Endothelial cell of umbilical vein (primary cell): ENCODE data around the gene CNOT1. TPM values are rescaled to one million over a fixed set of nuclear protein-coding genes. Genes with fewer than 3 reads are reported as not detected.

ENCODE experiments used
- BruUV-seq: library from RNA; stranded (reverse); fragments of 400-500 nt; replicated peaks from 2 replicates; lab custom pipeline; 2021; lab: Mats Ljungman, UMichigan
- CTCF ChIA-PET: fragments of 300-600, 350-600 bp; sonication (Branson Sonifier 250); formaldehyde crosslinking; loops from one replicate; lab custom pipeline; 2021; ENCODE audit warnings: antibody characterized with exemption, inconsistent platforms; lab: Charles Lee
- POLR2A ChIA-PET: fragments of 300-600, 350-600 bp; sonication (Branson Sonifier 250); formaldehyde crosslinking; loops from one replicate; lab custom pipeline; 2021; ENCODE audit warnings: antibody characterized with exemption, inconsistent platforms; lab: Charles Lee
- DNase-seq: peaks from one replicate; pipeline ENCODE4 v3.0.0-alpha.2; 2011; ENCODE audit warnings: low read depth, low spot score
- FAIRE-seq: peaks from 2 replicates; lab custom pipeline; 2011; peaks lifted over from hg19 to GRCh38; lab: Jason Lieb, UNC
- H2AFZ ChIP-seq: 2 replicates; pipeline ENCODE4 v1.6.0; 2012; ENCODE audit warnings: low read depth, low read length, control low read depth, inconsistent platforms
- H3K27ac ChIP-seq: 2 replicates; pipeline ENCODE4 v1.5.1; 2011; ENCODE audit warnings: low read depth, mild to moderate bottlenecking, control low read depth, low read length, moderate library complexity; ENCODE audit not compliant: insufficient read depth
- H3K27me3 ChIP-seq, 2 experiments: 2 replicates each; pipeline versions ENCODE4 v1.6.0 to v1.6.1; 2011; ENCODE audit warnings: low read length in 2 of 2, mixed read lengths in 1 of 2; ENCODE audit not compliant: control insufficient read depth in 2 of 2, insufficient read depth in 2 of 2
- H3K36me3 ChIP-seq, 2 experiments: 2 replicates in 1 of 2; 3 replicates in 1 of 2; pipeline ENCODE4 v1.5.1; 2011; ENCODE audit warnings: low read length in 2 of 2, mild to moderate bottlenecking in 1 of 2, moderate library complexity in 1 of 2; ENCODE audit not compliant: control insufficient read depth in 2 of 2, insufficient read depth in 2 of 2; ENCODE audit errors: extremely low read depth in 1 of 2
- H3K4me1 ChIP-seq: 3 replicates; pipeline ENCODE4 v1.5.1; 2011; ENCODE audit warnings: mild to moderate bottlenecking, low read length; ENCODE audit not compliant: control insufficient read depth, insufficient read depth; ENCODE audit errors: extremely low read depth
- H3K4me2 ChIP-seq: 2 replicates; pipeline ENCODE4 v1.6.1; 2011; ENCODE audit warnings: low read length, control low read depth, mixed read lengths; ENCODE audit not compliant: insufficient read depth
- H3K4me3 ChIP-seq, 3 experiments: fragments of 200-600 bp in 1 of 3; sonication (generic), shearing (Covaris generic) in 1 of 3; replicated peaks in 1 of 3; 2 replicates each; pipeline ENCODE4 v1.5.1; 2011 to 2016; ENCODE audit warnings: control low read depth in 3 of 3, low read length in 3 of 3, mild to moderate bottlenecking in 2 of 3, inconsistent platforms in 1 of 3, low read depth in 1 of 3, moderate library complexity in 1 of 3; ENCODE audit not compliant: insufficient read depth in 1 of 3
- H3K79me2 ChIP-seq: 2 replicates; pipeline ENCODE4 v1.6.0; 2012; ENCODE audit warnings: low read length, inconsistent platforms; ENCODE audit not compliant: control insufficient read depth, insufficient read depth
- H3K9ac ChIP-seq: replicated peaks from 2 replicates; pipeline ENCODE3; 2011; ENCODE audit warnings: low read length, control low read depth; ENCODE audit not compliant: insufficient read depth; ENCODE audit errors: extremely low read depth
- H3K9me1 ChIP-seq: replicated peaks from 3 replicates; pipeline ENCODE4 v1.6.0; 2011; ENCODE audit warnings: mild to moderate bottlenecking, low read length; ENCODE audit not compliant: control insufficient read depth, insufficient read depth; ENCODE audit errors: extremely low read depth
- H3K9me3 ChIP-seq: replicated peaks from 2 replicates; pipeline ENCODE4 v1.5.1; 2012; ENCODE audit warnings: low read length, inconsistent platforms; ENCODE audit not compliant: control insufficient read depth, insufficient read depth
- H4K20me1 ChIP-seq: replicated peaks from 2 replicates; pipeline ENCODE3; 2011; ENCODE audit warnings: mild to moderate bottlenecking, low read length; ENCODE audit not compliant: control insufficient read depth, insufficient read depth; ENCODE audit errors: extremely low read depth
- CTCF ChIP-seq, 2 donors: IDR thresholded peaks; 1 replicate in 1 of 2; 2 replicates in 1 of 2; pipeline ENCODE4 v1.5.1; 2011; ENCODE audit warnings: low read length in 2 of 2, mild to moderate bottlenecking in 2 of 2, moderate library complexity in 2 of 2, control low read depth in 1 of 2, inconsistent platforms in 1 of 2, low read depth in 1 of 2; ENCODE audit not compliant: insufficient read depth in 1 of 2; ENCODE audit errors: extremely low read depth in 1 of 2
- EZH2 ChIP-seq: IDR thresholded peaks from 2 replicates; pipeline ENCODE4 v1.6.1; 2012; ENCODE audit warnings: borderline replicate concordance, low read depth, mild to moderate bottlenecking, moderate library complexity, low read length, inconsistent platforms; ENCODE audit not compliant: severe bottlenecking
- FOS ChIP-seq: IDR thresholded peaks from 2 replicates; pipeline ENCODE4 v1.6.1; 2011; ENCODE audit warnings: mild to moderate bottlenecking, low read length, moderate library complexity, borderline replicate concordance; ENCODE audit not compliant: insufficient read depth
- GATA2 ChIP-seq: IDR thresholded peaks from 2 replicates; pipeline ENCODE4 v1.7.0; 2011; ENCODE audit warnings: low read depth, mild to moderate bottlenecking, moderate library complexity, mixed read lengths, low read length; ENCODE audit not compliant: insufficient read length, insufficient read depth
- MAX ChIP-seq: IDR thresholded peaks from 2 replicates; pipeline ENCODE4 v1.6.1; 2011; ENCODE audit not compliant: insufficient read depth, insufficient read length
- MYC ChIP-seq: IDR thresholded peaks from one replicate; pipeline ENCODE4 v1.6.1; 2011; ENCODE audit warnings: mild to moderate bottlenecking, low read depth, low read length
- POLR2A ChIP-seq: IDR thresholded peaks from 2 replicates; pipeline ENCODE4 v1.6.1; 2012; ENCODE audit warnings: low read depth, mild to moderate bottlenecking, control low read depth, low read length
- POLR2AphosphoS5 ChIP-seq: IDR thresholded peaks from 2 replicates; pipeline ENCODE4 v1.6.1; 2012; ENCODE audit warnings: low read depth, mild to moderate bottlenecking, control low read depth, low read length, moderate library complexity; ENCODE audit not compliant: insufficient read depth
- dilution Hi-C: fragments of 300-500 bp; cut with MboI; formaldehyde crosslinking; loops from one replicate; pipeline ENCODE4 v1.15.0; 2019; ENCODE audit warnings: low sequenced_read_pairs; ENCODE audit not compliant: extremely low pct_ligation_motif_present
- intact Hi-C: fragments of 100-400 bp; cut with micrococcal nuclease; formaldehyde crosslinking; loops from one replicate; pipeline ENCODE4 v1.10.0; 2022
- polyA plus RNA-seq, 4 experiments: library from polyadenylated mRNA; depleted of rRNA in 3 of 4; stranded (reverse) in 3 of 4; unstranded in 1 of 4; fragments of >200 nt; gene quantifications; 2 replicates each; pipeline versions ENCODE4 v1.2.1 to v1.2.3, GENCODE V29; 2011 to 2012; ENCODE audit warnings: missing spikeins in 1 of 4
- total RNA-seq: library from RNA; stranded (reverse); gene quantifications from 2 replicates; pipeline ENCODE4 v1.2.3, GENCODE V29; 2021

CNOT1 gene
- total and polyA plus RNA-seq, 2 donors (not counting 3 experiments of a cell fraction or from before 2014, with no cell fraction given) = 142 to 151 TPM

DNA sequence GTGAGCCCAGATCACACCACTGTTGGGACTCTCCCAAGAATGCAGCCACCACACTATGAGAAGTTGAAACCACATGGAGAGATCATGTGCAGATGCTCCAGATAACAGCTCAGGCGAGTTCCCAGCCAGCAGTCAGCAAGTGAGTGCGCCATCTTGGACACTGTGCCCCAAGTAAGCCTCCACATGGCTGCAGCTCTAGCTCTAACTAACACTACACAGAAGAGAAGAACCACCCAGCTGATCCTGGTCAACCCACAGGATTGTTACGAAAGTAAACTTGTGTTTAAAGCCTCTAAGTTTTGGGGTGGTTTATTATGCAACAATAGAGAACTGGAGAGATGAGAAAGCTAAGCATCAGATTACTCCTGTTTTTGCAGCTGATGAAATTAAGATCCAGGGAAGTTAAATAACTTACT, 29.2 kb upstream of the CNOT1 start:
- Histone ChIP-seq H3K9me3 (no peaks in the 10 kb centered on the region), H3K36me3 (no peaks in the 10 kb centered on the region), H3K4me3 (no peak overlapping the region), H3K9ac (no peak overlapping the region), H4K20me1 (no peaks in the 10 kb centered on the region), H2AFZ (no peak overlapping the region), H3K4me2 (no peak overlapping the region), H3K9me1 (no peaks in the 10 kb centered on the region), H3K27ac (no peak overlapping the region), H3K27me3 (no peaks in the 10 kb centered on the region), H3K79me2 (no peaks in the 10 kb centered on the region), H3K4me1 (no peaks in the 10 kb centered on the region)
- intact Hi-C loops = no loop called here
- FAIRE-seq = no peak
- TF ChIP-seq MYC (no peak), EZH2 (no peak), FOS (no peak), CTCF (IDR thresholded peaks at IDR 0.05; ENCODE audit: extremely low read depth in 1 of 2, insufficient read depth in 1 of 2, low read depth in 1 of 2, low read length in 2 of 2) (no peak), GATA2 (no peak), MAX (no peak), POLR2AphosphoS5 (no peak), POLR2A (no peak)
- ChIA-PET POLR2A (no interaction called here), CTCF (interaction anchor here (0.9 to 7.6 kb wide), 4 partner anchors 98 to 359 kb away, joined by 3 to 64 read pairs (median 4); no protein-coding TSS in a partner anchor)
- BruUV-seq = no TSS peak
- dilution Hi-C loops = no loop called here
- no peak for DNase-seq
